Osteoblast (primary cell): ENCODE results near the gene SMARCC1. TPM values are rescaled to one million over a fixed set of nuclear protein-coding genes. Genes with fewer than 3 reads are reported as not detected.
"Not testable (repeated sequence)": the region's sequence is repeated elsewhere in the genome, so short reads cannot be mapped to it uniquely, and the experiment has no call there.

Experiments used
- DNase-seq: peaks from one replicate; pipeline ENCODE4 v3.0.0; 2011; ENCODE audit warnings: low spot score, mixed read lengths; ENCODE audit not compliant: insufficient read length; ENCODE audit errors: missing footprints
- H2AFZ ChIP-seq: 2 replicates; pipeline ENCODE4 v1.6.0; 2011; ENCODE audit warnings: mild to moderate bottlenecking, low read length
- H3K27ac ChIP-seq: 2 replicates; pipeline ENCODE4 v1.5.1; 2011; ENCODE audit warnings: mild to moderate bottlenecking, low read depth, low read length, moderate library complexity
- H3K27me3 ChIP-seq: 2 replicates; pipeline ENCODE4 v1.6.0; 2012; ENCODE audit warnings: mild to moderate bottlenecking, control low read depth, inconsistent platforms, low read length, moderate library complexity; ENCODE audit not compliant: insufficient read depth
- H3K36me3 ChIP-seq: 2 replicates; pipeline ENCODE4 v1.5.1; 2011; ENCODE audit warnings: mild to moderate bottlenecking, low read length, control low read depth, moderate library complexity; ENCODE audit not compliant: insufficient read depth
- H3K4me1 ChIP-seq: 2 replicates; pipeline ENCODE4 v1.5.1; 2011; ENCODE audit warnings: mild to moderate bottlenecking, low read length, control low read depth, moderate library complexity; ENCODE audit not compliant: insufficient read depth
- H3K4me2 ChIP-seq: 2 replicates; pipeline ENCODE4 v1.6.0; 2011; ENCODE audit warnings: mild to moderate bottlenecking, low read length; ENCODE audit not compliant: insufficient read depth
- H3K4me3 ChIP-seq: fragments of 200-600 bp; sonication (generic); 3 replicates; pipeline ENCODE4 v1.5.1; 2012; ENCODE audit warnings: mild to moderate bottlenecking, low read length, inconsistent platforms; ENCODE audit not compliant: insufficient read depth
- H3K79me2 ChIP-seq: 2 replicates; pipeline ENCODE4 v1.6.0; 2012; ENCODE audit warnings: mild to moderate bottlenecking, low read length, control low read depth, inconsistent platforms; ENCODE audit not compliant: insufficient read depth
- H3K9me3 ChIP-seq: 2 replicates; pipeline ENCODE4 v1.5.1; 2011; ENCODE audit warnings: low read depth, low read length, control low read depth
- H4K20me1 ChIP-seq: 2 replicates; pipeline ENCODE4 v1.6.0; 2012; ENCODE audit warnings: mild to moderate bottlenecking, low read length, control low read depth; ENCODE audit not compliant: insufficient read depth
- CTCF ChIP-seq: IDR thresholded peaks from 2 replicates; pipeline ENCODE4 v1.5.1; 2011; ENCODE audit warnings: mild to moderate bottlenecking, low read depth, low read length, moderate library complexity; ENCODE audit errors: extremely low read depth
- total RNA-seq: library from RNA; depleted of rRNA; stranded (reverse); fragments of >200 nt; gene quantifications from 2 replicates; pipeline ENCODE4 v1.2.3, GENCODE V29; 2012

The SMARCC1 gene
- total RNA-seq, 1 donor: 46.7 TPM

- DNase-seq: no peak
- H3K9me3 ChIP-seq: no peaks in the 10 kb centered on the region
- H4K20me1 ChIP-seq: peaks cover 17% of the 10 kb centered on the region
- H3K36me3 ChIP-seq: peaks cover 19% of the 10 kb centered on the region
- no peak overlapping the region for H2AFZ ChIP-seq
- H3K79me2 ChIP-seq: peaks cover 63% of the 10 kb centered on the region
- H3K4me1 ChIP-seq: no peaks in the 10 kb centered on the region
- no peak for TF ChIP-seq CTCF
- H3K27me3 ChIP-seq: no peaks in the 10 kb centered on the region
- no peak overlapping the region for H3K27ac ChIP-seq
- H3K4me3 ChIP-seq: no peak overlapping the region
- no peak overlapping the region for H3K4me2 ChIP-seq
Observed at GRCh38 chr3:47766186-47766585, 15.5 kb downstream of the SMARCC1 start.

- Histone ChIP-seq H3K9me3 (no peaks in the 10 kb centered on the region), H3K4me1 (no peaks in the 10 kb centered on the region), H4K20me1 (peaks cover 15% of the 10 kb centered on the region), H3K4me3 (no peak overlapping the region), H3K27me3 (no peaks in the 10 kb centered on the region), H3K27ac (peak overlapping the region; percentile 5), H3K4me2 (no peak overlapping the region), H3K79me2 (peaks cover 62% of the 10 kb centered on the region), H3K36me3 (peaks cover 10% of the 10 kb centered on the region), H2AFZ (no peak overlapping the region)
- TF ChIP-seq CTCF: no peak
- peak; percentile 44 for DNase-seq
Observed at GRCh38 chr3:47762233-47762632, 19.5 kb downstream of the SMARCC1 start.

- H3K4me3 ChIP-seq: no peak overlapping the region
- H4K20me1 ChIP-seq: peaks cover 15% of the 10 kb centered on the region
- no peaks in the 10 kb centered on the region for H3K9me3 ChIP-seq
- H3K36me3 ChIP-seq: peaks cover 11% of the 10 kb centered on the region
- no peak overlapping the region for H3K27ac ChIP-seq
- no peak for TF ChIP-seq CTCF
- no peak overlapping the region for H2AFZ ChIP-seq
- H3K4me2 ChIP-seq: no peak overlapping the region
- H3K79me2 ChIP-seq: peaks cover 64% of the 10 kb centered on the region
- no peaks in the 10 kb centered on the region for H3K27me3 ChIP-seq
- H3K4me1 ChIP-seq: no peaks in the 10 kb centered on the region
- no peak for DNase-seq
Observed at GRCh38 chr3:47761046-47761445, 20.6 kb downstream of the SMARCC1 start.

DNA sequence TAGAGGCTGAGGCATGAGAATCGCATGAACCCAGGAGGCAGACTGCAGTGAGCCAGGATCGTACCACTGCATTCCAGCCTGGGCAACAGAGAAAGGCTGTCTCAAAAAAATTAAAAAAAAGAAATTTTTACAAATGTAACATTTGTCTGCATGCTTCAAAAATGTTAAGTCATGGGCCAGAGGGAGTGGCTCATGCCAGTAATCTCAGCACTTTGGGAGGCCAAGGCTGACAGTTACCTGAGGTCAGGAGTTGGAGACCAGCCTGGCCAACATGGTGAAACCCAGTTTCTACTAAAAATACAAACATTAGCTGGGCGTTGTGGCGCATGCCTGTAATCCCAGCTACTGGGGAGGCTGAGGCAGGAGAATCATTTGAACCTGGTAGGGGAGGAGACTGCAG is 21.5 kb downstream of the SMARCC1 start:
- Histone ChIP-seq H4K20me1 (peaks cover 15% of the 10 kb centered on the region), H3K36me3 (peaks cover 11% of the 10 kb centered on the region), H3K79me2 (peaks cover 61% of the 10 kb centered on the region)
- not testable (repeated sequence) for H3K4me3 ChIP-seq, H2AFZ ChIP-seq, H3K27me3 ChIP-seq, H3K9me3 ChIP-seq, H3K27ac ChIP-seq, H3K4me2 ChIP-seq, DNase-seq, H3K4me1 ChIP-seq
